ENCODE data around the gene MCM9.

Gene MCM9

GRCh38 chr6:118914598-118914997, 20.4 kb downstream of the MCM9 start:
- H3K27ac ChIP-seq (ENCODE audit: low read depth, low read length) = no peak overlapping the region
- peaks cover 5% of the 10 kb centered on the region for H3K36me3 ChIP-seq (ENCODE audit: control insufficient read depth, insufficient read depth, low read length)

DNA sequence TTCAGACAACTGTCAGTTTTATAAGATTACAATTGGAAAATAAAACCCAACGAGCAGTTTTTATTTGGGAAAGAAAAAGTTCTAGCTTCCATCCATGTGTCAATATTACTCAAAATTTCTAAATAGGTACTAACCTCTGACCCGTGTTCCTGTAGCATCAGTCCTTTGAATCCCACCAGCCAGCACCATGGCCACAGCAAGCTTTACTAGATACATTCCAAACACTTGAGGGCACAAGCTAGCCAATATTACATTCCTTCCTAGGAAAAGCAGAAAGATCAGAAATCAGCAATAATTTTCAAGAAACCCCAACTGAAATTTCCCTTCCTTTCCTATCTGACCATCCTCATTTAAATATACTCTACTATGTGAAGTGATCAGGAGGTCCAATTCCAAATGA, 21.8 kb downstream of the MCM9 start:
- Histone ChIP-seq H2AK5ac (ENCODE audit: low read length) (no peak overlapping the region), H3K27me3 (ENCODE audit: insufficient read depth, low read length, poor library complexity) (no peaks in the 10 kb centered on the region), H3K36me3 (ENCODE audit: control insufficient read depth, insufficient read depth, low read length) (peaks cover 5% of the 10 kb centered on the region), H3K56ac (ENCODE audit: low read length) (no peak overlapping the region), H3K23ac (ENCODE audit: low read length) (no peak overlapping the region), H4K8ac (ENCODE audit: low read depth, low read length) (no peak overlapping the region), H3K4me1 (ENCODE audit: control insufficient read depth, low read depth, low read length) (no peaks in the 10 kb centered on the region), H3K79me1 (ENCODE audit: low read length) (no peaks in the 10 kb centered on the region), H3K4ac (ENCODE audit: low read depth, low read length) (no peak overlapping the region), H3K9ac (ENCODE audit: low read length) (no peak overlapping the region), H3K79me2 (ENCODE audit: control insufficient read depth, insufficient read depth, low read length) (no peaks in the 10 kb centered on the region), H4K5ac (ENCODE audit: low read length) (no peak overlapping the region), H3K27ac (ENCODE audit: low read depth, low read length) (no peak overlapping the region), H2BK120ac (ENCODE audit: low read depth, low read length) (no peak overlapping the region), H2BK5ac (ENCODE audit: low read length) (no peak overlapping the region), H3K4me3 (ENCODE audit: low read length) (no peak overlapping the region), H2BK15ac (replicated peaks; ENCODE audit: low read depth) (no peak overlapping the region), H3K4me2 (ENCODE audit: low read length) (no peak overlapping the region), H3K18ac (ENCODE audit: low read length) (no peak overlapping the region)
- no peak for DNase-seq
- no CpG with 5 or more reads among the region's 2 CpGs for WGBS (ENCODE audit: extremely low coverage, insufficient coverage, low lambda C conversion rate)

More at GRCh38 chr6:118914598-118914997, 20.4 kb downstream of the MCM9 start:
- H3K9ac ChIP-seq (ENCODE audit: low read length) = no peak overlapping the region
- H3K79me2 ChIP-seq (ENCODE audit: control insufficient read depth, insufficient read depth, low read length) = no peaks in the 10 kb centered on the region
- no peaks in the 10 kb centered on the region for H3K79me1 ChIP-seq (ENCODE audit: low read length)
- H3K23ac ChIP-seq (ENCODE audit: low read length) = no peak overlapping the region
- H4K8ac ChIP-seq (ENCODE audit: low read depth, low read length) = no peak overlapping the region
- no peak overlapping the region for H4K5ac ChIP-seq (ENCODE audit: low read length)
- DNase-seq = no peak
- no peaks in the 10 kb centered on the region for H3K27me3 ChIP-seq (ENCODE audit: insufficient read depth, low read length, poor library complexity)
- H3K4me3 ChIP-seq (ENCODE audit: low read length) = no peak overlapping the region
- no peak overlapping the region for H3K18ac ChIP-seq (ENCODE audit: low read length)
- no peak overlapping the region for H2BK120ac ChIP-seq (ENCODE audit: low read depth, low read length)
- H3K4me1 ChIP-seq (ENCODE audit: control insufficient read depth, low read depth, low read length) = no peaks in the 10 kb centered on the region
- no peak overlapping the region for H3K56ac ChIP-seq (ENCODE audit: low read length)
- no peak overlapping the region for H2BK5ac ChIP-seq (ENCODE audit: low read length)
- H3K4ac ChIP-seq (ENCODE audit: low read depth, low read length) = no peak overlapping the region
- no peak overlapping the region for H2BK15ac ChIP-seq (replicated peaks; ENCODE audit: low read depth)
- H2AK5ac ChIP-seq (ENCODE audit: low read length) = no peak overlapping the region
- no peak overlapping the region for H3K4me2 ChIP-seq (ENCODE audit: low read length)

GRCh38 chr6:118912646-118913045, 22.3 kb downstream of the MCM9 start:
- H3K79me1 ChIP-seq (ENCODE audit: low read length) = no peaks in the 10 kb centered on the region
- no CpG with 5 or more reads among the region's 5 CpGs for WGBS (ENCODE audit: extremely low coverage, insufficient coverage, low lambda C conversion rate)
- peaks cover 5% of the 10 kb centered on the region for H3K36me3 ChIP-seq (ENCODE audit: control insufficient read depth, insufficient read depth, low read length)
- no peak overlapping the region for H3K23ac ChIP-seq (ENCODE audit: low read length)
- no peaks in the 10 kb centered on the region for H3K27me3 ChIP-seq (ENCODE audit: insufficient read depth, low read length, poor library complexity)
- H2BK15ac ChIP-seq (replicated peaks; ENCODE audit: low read depth) = no peak overlapping the region
- no peaks in the 10 kb centered on the region for H3K4me1 ChIP-seq (ENCODE audit: control insufficient read depth, low read depth, low read length)
- no peak overlapping the region for H3K9ac ChIP-seq (ENCODE audit: low read length)
- no peak overlapping the region for H2BK5ac ChIP-seq (ENCODE audit: low read length)
- no peak for DNase-seq
- no peak overlapping the region for H4K8ac ChIP-seq (ENCODE audit: low read depth, low read length)
- no peak overlapping the region for H3K18ac ChIP-seq (ENCODE audit: low read length)
- H4K5ac ChIP-seq (ENCODE audit: low read length) = no peak overlapping the region
- H3K27ac ChIP-seq (ENCODE audit: low read depth, low read length) = no peak overlapping the region
- no peak overlapping the region for H3K56ac ChIP-seq (ENCODE audit: low read length)
- H3K79me2 ChIP-seq (ENCODE audit: control insufficient read depth, insufficient read depth, low read length) = no peaks in the 10 kb centered on the region
- H2BK120ac ChIP-seq (ENCODE audit: low read depth, low read length) = no peak overlapping the region
- no peak overlapping the region for H3K4ac ChIP-seq (ENCODE audit: low read depth, low read length)
- H2AK5ac ChIP-seq (ENCODE audit: low read length) = no peak overlapping the region
- no peak overlapping the region for H3K4me2 ChIP-seq (ENCODE audit: low read length)
- H3K4me3 ChIP-seq (ENCODE audit: low read length) = no peak overlapping the region

DNA sequence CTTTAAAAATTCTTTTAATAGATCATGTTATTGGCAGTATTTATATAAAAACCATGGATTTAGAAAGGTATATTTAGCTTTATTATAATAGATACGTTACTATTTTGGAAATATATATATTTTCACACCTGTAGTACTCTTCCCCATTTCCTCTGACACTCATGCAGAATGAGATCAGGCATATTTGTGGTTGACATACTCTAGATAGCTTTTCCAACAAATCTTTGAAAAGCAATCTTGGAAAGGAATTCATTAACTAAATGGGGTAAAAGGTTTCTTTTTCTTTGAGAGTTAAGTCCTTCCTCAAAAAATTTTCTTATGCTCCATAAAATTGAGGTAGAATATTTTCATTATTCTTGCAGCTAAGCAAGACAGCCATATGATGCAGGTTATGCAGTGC, 26.5 kb downstream of the MCM9 start:
- peaks cover 2% of the 10 kb centered on the region for H3K4me1 ChIP-seq (ENCODE audit: control insufficient read depth, low read depth, low read length)
- H3K27me3 ChIP-seq (ENCODE audit: insufficient read depth, low read length, poor library complexity) = no peaks in the 10 kb centered on the region
- H3K79me2 ChIP-seq (ENCODE audit: control insufficient read depth, insufficient read depth, low read length) = peaks cover 4% of the 10 kb centered on the region
- H3K79me1 ChIP-seq (ENCODE audit: low read length) = peaks cover 2% of the 10 kb centered on the region
- H4K5ac ChIP-seq (ENCODE audit: low read length) = no peak overlapping the region
- WGBS (ENCODE audit: extremely low coverage, insufficient coverage, low lambda C conversion rate) = no CpG with 5 or more reads among the region's 1 CpG
- H3K4me2 ChIP-seq (ENCODE audit: low read length) = no peak overlapping the region
- no peak overlapping the region for H2BK15ac ChIP-seq (replicated peaks; ENCODE audit: low read depth)
- H3K36me3 ChIP-seq (ENCODE audit: control insufficient read depth, insufficient read depth, low read length) = no peaks in the 10 kb centered on the region
- H3K4ac ChIP-seq (ENCODE audit: low read depth, low read length) = no peak overlapping the region
- H3K56ac ChIP-seq (ENCODE audit: low read length) = no peak overlapping the region
- H3K23ac ChIP-seq (ENCODE audit: low read length) = no peak overlapping the region
- no peak overlapping the region for H2BK120ac ChIP-seq (ENCODE audit: low read depth, low read length)
- H4K8ac ChIP-seq (ENCODE audit: low read depth, low read length) = no peak overlapping the region
- H3K4me3 ChIP-seq (ENCODE audit: low read length) = no peak overlapping the region
- H3K18ac ChIP-seq (ENCODE audit: low read length) = no peak overlapping the region
- DNase-seq = no peak
- H2BK5ac ChIP-seq (ENCODE audit: low read length) = no peak overlapping the region
- H3K27ac ChIP-seq (ENCODE audit: low read depth, low read length) = no peak overlapping the region
- no peak overlapping the region for H2AK5ac ChIP-seq (ENCODE audit: low read length)
- no peak overlapping the region for H3K9ac ChIP-seq (ENCODE audit: low read length)

DNA sequence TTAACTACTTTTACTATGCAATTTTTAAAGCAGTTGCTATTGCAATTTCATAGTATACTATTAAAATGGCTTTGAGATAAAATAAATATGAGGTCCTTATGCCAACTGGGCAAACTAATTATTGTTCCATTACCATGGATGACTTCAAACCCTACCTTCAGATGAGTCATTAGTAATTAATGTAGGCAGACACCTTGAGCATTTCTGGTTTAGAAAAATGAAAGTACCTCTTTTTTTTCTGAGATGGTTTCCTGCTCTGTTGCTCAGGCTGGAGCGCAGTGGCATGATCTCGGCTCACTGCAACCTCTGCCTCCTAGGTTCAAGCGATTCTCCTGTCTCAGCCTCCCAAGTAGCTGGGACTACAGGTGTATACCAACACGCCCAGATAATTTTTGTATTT, 29.1 kb downstream of the MCM9 start:
- WGBS (ENCODE audit: extremely low coverage, insufficient coverage, low lambda C conversion rate) = no CpG with 5 or more reads among the region's 4 CpGs
- H2BK120ac ChIP-seq (ENCODE audit: low read depth, low read length) = no peak overlapping the region
- no peak overlapping the region for H3K23ac ChIP-seq (ENCODE audit: low read length)
- H3K36me3 ChIP-seq (ENCODE audit: control insufficient read depth, insufficient read depth, low read length) = no peaks in the 10 kb centered on the region
- H3K4me1 ChIP-seq (ENCODE audit: control insufficient read depth, low read depth, low read length) = peaks cover 2% of the 10 kb centered on the region
- peaks cover 6% of the 10 kb centered on the region for H3K79me1 ChIP-seq (ENCODE audit: low read length)
- H2BK15ac ChIP-seq (replicated peaks; ENCODE audit: low read depth) = no peak overlapping the region
- no peak overlapping the region for H3K18ac ChIP-seq (ENCODE audit: low read length)
- peaks cover 10% of the 10 kb centered on the region for H3K79me2 ChIP-seq (ENCODE audit: control insufficient read depth, insufficient read depth, low read length)
- H4K5ac ChIP-seq (ENCODE audit: low read length) = no peak overlapping the region
- H2BK5ac ChIP-seq (ENCODE audit: low read length) = no peak overlapping the region
- H3K4me2 ChIP-seq (ENCODE audit: low read length) = no peak overlapping the region
- no peak overlapping the region for H3K56ac ChIP-seq (ENCODE audit: low read length)
- no peak for DNase-seq
- no peaks in the 10 kb centered on the region for H3K27me3 ChIP-seq (ENCODE audit: insufficient read depth, low read length, poor library complexity)
- no peak overlapping the region for H2AK5ac ChIP-seq (ENCODE audit: low read length)
- H3K27ac ChIP-seq (ENCODE audit: low read depth, low read length) = no peak overlapping the region
- no peak overlapping the region for H3K4ac ChIP-seq (ENCODE audit: low read depth, low read length)
- H3K4me3 ChIP-seq (ENCODE audit: low read length) = no peak overlapping the region
- no peak overlapping the region for H3K9ac ChIP-seq (ENCODE audit: low read length)
- no peak overlapping the region for H4K8ac ChIP-seq (ENCODE audit: low read depth, low read length)

DNA sequence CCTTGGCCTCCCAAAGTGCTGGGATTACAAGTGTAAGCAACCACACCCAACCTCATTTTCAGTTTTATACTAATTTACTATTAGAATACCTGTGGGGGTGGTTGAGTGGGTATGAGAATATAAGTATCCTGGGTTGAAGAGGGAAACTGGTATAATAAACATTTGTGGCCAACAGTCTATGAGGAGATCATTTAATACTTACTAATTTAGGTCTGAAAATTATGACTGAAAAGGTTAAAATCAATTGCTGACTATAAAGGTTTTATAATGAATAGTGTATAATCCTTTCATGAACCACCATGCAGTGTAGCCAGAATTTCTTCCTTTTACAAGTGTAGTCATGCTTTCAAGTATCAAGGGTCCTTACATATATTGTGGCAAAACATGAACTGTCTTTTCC, 29.9 kb downstream of the MCM9 start:
- no peak for DNase-seq
- no peak overlapping the region for H2BK120ac ChIP-seq (ENCODE audit: low read depth, low read length)
- no peak overlapping the region for H4K5ac ChIP-seq (ENCODE audit: low read length)
- peaks cover 6% of the 10 kb centered on the region for H3K79me1 ChIP-seq (ENCODE audit: low read length)
- no peaks in the 10 kb centered on the region for H3K27me3 ChIP-seq (ENCODE audit: insufficient read depth, low read length, poor library complexity)
- H4K8ac ChIP-seq (ENCODE audit: low read depth, low read length) = no peak overlapping the region
- H2AK5ac ChIP-seq (ENCODE audit: low read length) = no peak overlapping the region
- H3K56ac ChIP-seq (ENCODE audit: low read length) = no peak overlapping the region
- no peak overlapping the region for H3K4ac ChIP-seq (ENCODE audit: low read depth, low read length)
- no peak overlapping the region for H3K23ac ChIP-seq (ENCODE audit: low read length)
- no peak overlapping the region for H2BK5ac ChIP-seq (ENCODE audit: low read length)
- H3K9ac ChIP-seq (ENCODE audit: low read length) = no peak overlapping the region
- no peaks in the 10 kb centered on the region for H3K36me3 ChIP-seq (ENCODE audit: control insufficient read depth, insufficient read depth, low read length)
- no peak overlapping the region for H3K4me3 ChIP-seq (ENCODE audit: low read length)
- peaks cover 2% of the 10 kb centered on the region for H3K4me1 ChIP-seq (ENCODE audit: control insufficient read depth, low read depth, low read length)
- H3K27ac ChIP-seq (ENCODE audit: low read depth, low read length) = no peak overlapping the region
- H3K4me2 ChIP-seq (ENCODE audit: low read length) = no peak overlapping the region
- H3K79me2 ChIP-seq (ENCODE audit: control insufficient read depth, insufficient read depth, low read length) = peaks cover 14% of the 10 kb centered on the region
- H2BK15ac ChIP-seq (replicated peaks; ENCODE audit: low read depth) = no peak overlapping the region
- H3K18ac ChIP-seq (ENCODE audit: low read length) = no peak overlapping the region

All from mesendoderm (in vitro differentiated cells).